Activated naive CD4-positive, alpha-beta T cell treated with anti-CD3 and anti-CD28 coated beads, Interleukin-2, amount 50 U/mL, for 16 hours (primary cell): ENCODE measurements around the gene SGCD.

ENCODE experiments used
- DNase-seq: peaks from one replicate; pipeline ENCODE4 v3.0.0-alpha.2; 2020

Gene SGCD

GRCh38 chr5:156522651-156523529, 195.9 kb downstream of the SGCD start:
- DNase-seq = no peak

- no peak for DNase-seq
Observed at GRCh38 chr5:156523607-156524006, 196.6 kb downstream of the SGCD start.

GRCh38 chr5:156526081-156526925, 199.3 kb downstream of the SGCD start:
- DNase-seq = no peak

GRCh38 chr5:156527611-156528010, 200.6 kb downstream of the SGCD start:
- no peak for DNase-seq

GRCh38 chr5:156528673-156529072, 201.7 kb downstream of the SGCD start:
- DNase-seq = no peak

GRCh38 chr5:156529892-156530291, 202.9 kb downstream of the SGCD start:
- DNase-seq = no peak

GRCh38 chr5:156531199-156531598, 204.2 kb downstream of the SGCD start:
- no peak for DNase-seq

- no peak for DNase-seq
Observed at GRCh38 chr5:156532921-156533320, 206.0 kb downstream of the SGCD start.

- no peak for DNase-seq
Observed at GRCh38 chr5:156534085-156534484, 207.1 kb downstream of the SGCD start.

- DNase-seq = no peak
Observed at GRCh38 chr5:156534906-156535485, 208.0 kb downstream of the SGCD start.

GRCh38 chr5:156540491-156540890, 213.5 kb downstream of the SGCD start:
- no peak for DNase-seq

- no peak for DNase-seq
Observed at GRCh38 chr5:156541582-156541981, 214.6 kb downstream of the SGCD start.

- DNase-seq = no peak
Observed at GRCh38 chr5:156543348-156544145, 216.6 kb downstream of the SGCD start.

GRCh38 chr5:156552855-156553358, 225.9 kb downstream of the SGCD start:
- no peak for DNase-seq

GRCh38 chr5:156556666-156557406, 229.9 kb downstream of the SGCD start:
- no peak for DNase-seq

- DNase-seq = no peak
Observed at GRCh38 chr5:156560002-156560401, 233.0 kb downstream of the SGCD start.

- no peak for DNase-seq
Observed at GRCh38 chr5:156561651-156562050, 234.7 kb downstream of the SGCD start.

- no peak for DNase-seq
Observed at GRCh38 chr5:156570615-156571014, 243.7 kb downstream of the SGCD start.

GRCh38 chr5:156581725-156582124, 254.8 kb downstream of the SGCD start:
- DNase-seq = no peak

GRCh38 chr5:156582193-156582598, 255.2 kb downstream of the SGCD start:
- DNase-seq = no peak

- no peak for DNase-seq
Observed at GRCh38 chr5:156584871-156585270, 257.9 kb downstream of the SGCD start.

GRCh38 chr5:156585999-156586398, 259.0 kb downstream of the SGCD start:
- no peak for DNase-seq
